Activated CD4-positive, alpha-beta T cell treated with anti-CD3 and anti-CD28 coated beads for 36 hours (primary cell): Measurements from ENCODE around the gene TNP2. TPM values are rescaled to one million over a fixed set of nuclear protein-coding genes. Genes with fewer than 3 reads are reported as not detected.

Source experiments
- ATAC-seq: fragments of 200-7000 bp; cut with Tn5 transposase; one replicate; pipeline ENCODE4 v1.10.0; 2021; ENCODE audit warnings: mild to moderate bottlenecking, moderate library complexity
- CTCF ChIA-PET: fragments of 350-600 bp; sonication (Branson Sonifier 250); formaldehyde crosslinking; loops from one replicate; lab custom pipeline; 2021; ENCODE audit warnings: antibody characterized with exemption; lab: Charles Lee
- POLR2A ChIA-PET: fragments of 350-600 bp; sonication (Branson Sonifier 250); formaldehyde crosslinking; loops from one replicate; lab custom pipeline; 2021; ENCODE audit warnings: antibody characterized with exemption, inconsistent platforms; lab: Charles Lee
- DNase-seq: peaks from one replicate; pipeline ENCODE4 v3.0.0-alpha.2; 2020
- H3K27ac Mint-ChIP-seq: one replicate; pipeline ENCODE4 v1.8.0; 2021; ENCODE audit warnings: mixed read lengths
- H3K27me3 Mint-ChIP-seq: one replicate; pipeline ENCODE4 v1.8.0; 2021; ENCODE audit warnings: mixed read lengths
- H3K36me3 Mint-ChIP-seq: one replicate; pipeline ENCODE4 v1.8.0; 2021; ENCODE audit warnings: low read depth, mixed read lengths
- H3K4me1 Mint-ChIP-seq: one replicate; pipeline ENCODE4 v1.8.0; 2021; ENCODE audit warnings: mixed read lengths
- H3K4me3 Mint-ChIP-seq: one replicate; pipeline ENCODE4 v1.8.0; 2021; ENCODE audit warnings: mild to moderate bottlenecking, moderate library complexity, mixed read lengths
- H3K9me3 Mint-ChIP-seq: one replicate; pipeline ENCODE4 v1.8.0; 2021; ENCODE audit warnings: low read depth, mixed read lengths
- intact Hi-C, 2 experiments: fragments of 100-400 bp; cut with DNase I in 1 of 2; cut with micrococcal nuclease in 1 of 2; formaldehyde crosslinking; loops; one replicate each; pipeline versions ENCODE4 v1.14.2 to v1.15.1; 2022 to 2024; cut with DNase I, micrococcal nuclease
- total RNA-seq, 2 experiments: library from RNA; stranded (reverse); gene quantifications; one replicate each; pipeline ENCODE4 v1.2.3, GENCODE V29; 2021

The TNP2 gene
- total RNA-seq, 2 experiments from 2014 or later, result not detected

DNA sequence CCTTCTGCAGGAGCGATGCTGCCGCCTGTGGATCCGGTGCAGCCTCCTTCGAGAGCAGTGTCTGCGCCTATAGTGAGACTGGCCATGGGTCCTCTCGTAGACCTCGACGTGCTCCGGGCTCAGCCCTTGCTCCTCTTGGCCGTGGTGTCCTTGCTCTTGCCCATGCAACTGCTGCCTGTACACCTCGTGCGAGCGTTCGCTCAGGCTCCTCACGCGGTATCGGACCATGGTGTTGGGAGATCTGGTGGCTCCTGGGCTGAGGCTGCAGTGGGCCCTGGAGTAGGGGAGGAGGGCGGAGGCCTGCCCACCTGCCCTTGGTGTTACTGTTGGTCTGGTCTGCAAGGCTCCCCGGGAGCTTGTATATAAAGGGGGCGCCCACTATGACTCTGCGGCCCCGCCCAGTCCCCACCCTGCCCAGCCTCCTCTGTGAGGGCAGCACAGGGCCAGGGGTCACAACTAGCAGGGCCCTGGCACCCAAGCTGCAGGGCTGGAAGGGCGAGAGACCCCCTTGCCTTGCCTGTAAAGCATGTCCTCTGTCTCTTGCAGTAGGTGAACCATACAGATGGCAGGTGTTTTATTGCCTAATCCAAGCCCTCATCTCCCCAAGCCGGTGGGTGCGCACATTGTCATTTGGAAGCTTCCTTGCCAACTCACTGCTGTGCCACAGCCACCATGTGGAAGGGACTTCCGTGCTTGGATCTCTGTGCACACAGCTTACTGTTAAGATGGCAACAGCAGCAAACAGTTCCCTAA, 7.2 kb upstream of the TNP2 start, which contains the start of gene PRM2:
TSS of gene PRM2 (minus strand) at position 338 of the 753 bp plus-strand sequence. CDS start at position 228, 110 bp downstream.
- Mint-ChIP-seq H3K27ac (no peak within 1 kb of the TSS), H3K27me3 (no peaks in the 10 kb centered on the region), H3K4me1 (no peaks in the 10 kb centered on the region), H3K36me3 (no peaks in the 10 kb centered on the region), H3K4me3 (no peak within 1 kb of the TSS), H3K9me3 (no peaks in the 10 kb centered on the region)
- intact Hi-C loops, result no loop called here
- POLR2A ChIA-PET, result no interaction called here
- CTCF ChIA-PET, result no interaction called here
- DNase-seq, result no peak
- ATAC-seq, result no peak

DNA sequence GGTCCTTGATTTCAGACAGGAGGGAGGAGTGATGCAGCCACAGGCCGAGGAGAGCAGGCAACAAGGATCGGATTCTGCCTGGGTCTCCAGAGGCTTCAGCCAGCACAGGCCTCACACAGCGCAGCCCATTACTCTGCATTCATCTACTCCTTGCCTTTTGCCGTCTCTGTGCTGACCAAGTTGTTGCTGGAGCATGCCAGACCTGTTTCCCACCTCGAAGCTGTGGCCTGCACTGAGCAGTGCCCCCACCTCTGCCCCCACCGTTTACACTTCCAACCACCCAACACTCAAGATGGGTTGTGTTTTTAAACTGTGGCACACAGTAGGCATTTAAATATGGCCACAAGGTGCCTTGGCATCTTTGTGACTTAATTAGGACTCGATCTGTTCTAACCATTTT, 5.8 kb upstream of the TNP2 start:
- Mint-ChIP-seq H3K36me3 (no peaks in the 10 kb centered on the region), H3K27ac (no peak overlapping the region), H3K4me1 (no peaks in the 10 kb centered on the region), H3K9me3 (no peaks in the 10 kb centered on the region), H3K27me3 (no peaks in the 10 kb centered on the region), H3K4me3 (no peak overlapping the region)
- ChIA-PET CTCF (interaction anchor here (0.7 to 1.1 kb wide), 3 partner anchors 8 to 295 kb away, joined by 3 to 5 read pairs (median 5); no protein-coding TSS in a partner anchor), POLR2A (no interaction called here)
- intact Hi-C loops, result no loop called here
- DNase-seq (no peak), ATAC-seq (no peak)

- H3K4me1 Mint-ChIP-seq, result no peaks in the 10 kb centered on the region
- CTCF ChIA-PET, result interaction anchor here (1.0 to 1.1 kb wide), 3 partner anchors 9 to 294 kb away, joined by 3 to 5 read pairs (median 5); no protein-coding TSS in a partner anchor
- H3K27me3 Mint-ChIP-seq, result no peaks in the 10 kb centered on the region
- POLR2A ChIA-PET, result interaction anchor here (0.7 to 1.2 kb wide), 2 partner anchors 22 to 223 kb away, joined by 3 read pairs; no protein-coding TSS in a partner anchor
- no peak overlapping the region for H3K4me3 Mint-ChIP-seq
- H3K27ac Mint-ChIP-seq, result no peak overlapping the region
- no peaks in the 10 kb centered on the region for H3K9me3 Mint-ChIP-seq
- intact Hi-C loops, result no loop called here
- DNase-seq, result no peak
- no peaks in the 10 kb centered on the region for H3K36me3 Mint-ChIP-seq
- ATAC-seq, result no peak
Observed at GRCh38 chr16:11273721-11274324, 4.7 kb upstream of the TNP2 start.

DNA sequence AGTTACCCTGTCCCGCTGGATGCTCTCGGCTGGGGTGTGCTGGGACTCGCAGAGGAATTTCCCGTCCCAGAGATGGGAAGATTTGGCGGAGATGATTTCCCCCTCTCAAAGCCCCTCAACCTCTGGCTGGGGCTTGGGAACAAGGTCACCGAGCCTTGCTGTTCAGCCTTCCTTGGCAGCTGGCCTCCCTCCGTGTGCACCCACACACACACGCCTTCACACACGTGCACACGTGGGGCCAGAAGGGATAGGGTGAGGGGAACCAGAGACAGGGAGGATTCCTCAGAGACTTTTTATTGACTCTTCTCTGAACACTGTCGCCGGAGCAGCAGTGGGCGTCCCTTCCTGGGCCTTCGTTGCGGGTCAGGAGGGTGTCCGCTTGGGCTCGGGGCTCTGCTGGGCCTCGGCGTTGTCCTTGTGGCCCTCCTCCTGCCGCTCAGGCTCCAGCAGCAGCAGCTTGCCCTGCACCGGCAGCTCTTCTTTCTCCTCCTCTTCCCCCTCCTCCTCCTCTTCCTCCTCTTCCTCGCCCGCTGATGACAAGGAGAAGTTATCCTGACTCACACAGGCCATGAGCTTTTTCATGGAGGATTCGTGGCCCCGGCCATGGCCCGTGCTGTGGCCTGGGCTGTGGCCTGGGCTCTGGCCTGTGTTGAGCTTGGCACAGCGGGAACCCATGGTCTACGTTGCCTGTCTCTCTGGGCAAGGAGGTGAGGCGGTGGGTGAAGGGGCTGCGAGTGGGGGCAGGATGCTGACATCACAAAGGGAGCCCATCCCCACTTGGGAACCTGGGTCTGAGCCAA, 4.0 kb upstream of the TNP2 start, which contains the start of gene PRM3:
TSS of gene PRM3 (minus strand) at position 709 of the 800 bp plus-strand sequence. CDS start at position 675, 34 bp downstream.
- Mint-ChIP-seq H3K4me3 (no peak within 1 kb of the TSS), H3K4me1 (no peaks in the 10 kb centered on the region), H3K36me3 (no peaks in the 10 kb centered on the region), H3K27me3 (no peaks in the 10 kb centered on the region), H3K27ac (no peak within 1 kb of the TSS), H3K9me3 (no peaks in the 10 kb centered on the region)
- POLR2A ChIA-PET, result interaction anchor here (0.7 to 1.2 kb wide), 2 partner anchors 21 to 222 kb away, joined by 3 read pairs; no protein-coding TSS in a partner anchor
- no peak for DNase-seq
- intact Hi-C loops, result no loop called here
- ATAC-seq, result no peak
- CTCF ChIA-PET, result interaction anchor here (0.7 to 1.0 kb wide), 4 partner anchors 52 to 309 kb away, joined by 3 read pairs; no protein-coding TSS in a partner anchor

DNA sequence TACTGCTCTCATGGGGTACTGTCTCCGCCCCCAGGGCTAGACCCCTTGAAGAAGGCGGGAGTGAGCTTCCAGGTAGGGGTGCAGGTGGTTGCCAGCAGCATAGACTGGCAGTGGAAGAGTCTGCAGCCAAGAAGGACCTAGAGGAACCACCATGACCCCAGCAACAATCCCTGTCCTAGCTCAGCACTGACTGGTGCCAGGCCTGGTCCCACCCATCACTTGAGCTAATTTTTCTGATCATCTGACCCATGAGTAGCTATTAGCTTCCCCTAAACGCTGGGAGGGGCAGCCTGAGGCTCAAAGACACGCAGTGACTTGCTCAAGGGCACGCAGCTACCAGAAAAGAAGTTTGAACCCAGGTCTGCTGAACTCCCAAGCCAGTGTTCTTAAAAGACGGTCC, 3.4 kb upstream of the TNP2 start:
- no peaks in the 10 kb centered on the region for H3K4me1 Mint-ChIP-seq
- DNase-seq (no peak), ATAC-seq (no peak)
- H3K4me3 Mint-ChIP-seq, result no peak overlapping the region
- H3K27ac Mint-ChIP-seq, result no peak overlapping the region
- no peaks in the 10 kb centered on the region for H3K36me3 Mint-ChIP-seq
- ChIA-PET POLR2A (no interaction called here), CTCF (interaction anchor here (0.7 to 0.9 kb wide), 3 partner anchors 53 to 308 kb away, joined by 3 read pairs; no protein-coding TSS in a partner anchor)
- no peaks in the 10 kb centered on the region for H3K27me3 Mint-ChIP-seq
- H3K9me3 Mint-ChIP-seq, result no peaks in the 10 kb centered on the region
- intact Hi-C loops, result no loop called here

GRCh38 chr16:11271610-11272009, 2.5 kb upstream of the TNP2 start:
- no peak for DNase-seq
- ATAC-seq, result no peak
- ChIA-PET CTCF (no interaction called here), POLR2A (no interaction called here)
- H3K27me3 Mint-ChIP-seq, result no peaks in the 10 kb centered on the region
- no peaks in the 10 kb centered on the region for H3K36me3 Mint-ChIP-seq
- H3K9me3 Mint-ChIP-seq, result no peaks in the 10 kb centered on the region
- no peak overlapping the region for H3K27ac Mint-ChIP-seq
- H3K4me1 Mint-ChIP-seq, result no peaks in the 10 kb centered on the region
- H3K4me3 Mint-ChIP-seq, result no peak overlapping the region
- intact Hi-C loops, result no loop called here

GRCh38 chr16:11270602-11271162, 1.6 kb upstream of the TNP2 start:
- CTCF ChIA-PET, result interaction anchor here (1.1 kb wide), 1 partner anchor 136 kb away, joined by 4 read pairs; no protein-coding TSS in a partner anchor
- H3K4me1 Mint-ChIP-seq, result no peaks in the 10 kb centered on the region

GRCh38 chr16:11265124-11265523, 4.0 kb downstream of the TNP2 start:
- intact Hi-C loops, result loop anchor here in 1 of 2 experiments (2.0 kb wide), 1 partner anchor 32 kb away; no protein-coding TSS in a partner anchor
- CTCF ChIA-PET, result interaction anchor here (1.5 to 1.9 kb wide), 4 partner anchors 40 to 311 kb away, joined by 3 to 11 read pairs (median 4); no protein-coding TSS in a partner anchor
- POLR2A ChIA-PET, result no interaction called here
- ATAC-seq, result no peak
- peak overlapping the region; percentile 90 for H3K27ac Mint-ChIP-seq
- H3K4me1 Mint-ChIP-seq, result peaks cover 27% of the 10 kb centered on the region
- H3K36me3 Mint-ChIP-seq, result no peaks in the 10 kb centered on the region
- H3K4me3 Mint-ChIP-seq, result no peak overlapping the region
- DNase-seq, result no peak
- H3K27me3 Mint-ChIP-seq, result no peaks in the 10 kb centered on the region
- no peaks in the 10 kb centered on the region for H3K9me3 Mint-ChIP-seq

More at GRCh38 chr16:11270602-11271162, 1.6 kb upstream of the TNP2 start:
- intact Hi-C loops, result no loop called here
- Mint-ChIP-seq H3K9me3 (no peaks in the 10 kb centered on the region), H3K27me3 (no peaks in the 10 kb centered on the region), H3K27ac (no peak overlapping the region), H3K36me3 (no peaks in the 10 kb centered on the region), H3K4me3 (no peak overlapping the region)
- no peak for ATAC-seq
- POLR2A ChIA-PET, result no interaction called here
- DNase-seq, result no peak

DNA sequence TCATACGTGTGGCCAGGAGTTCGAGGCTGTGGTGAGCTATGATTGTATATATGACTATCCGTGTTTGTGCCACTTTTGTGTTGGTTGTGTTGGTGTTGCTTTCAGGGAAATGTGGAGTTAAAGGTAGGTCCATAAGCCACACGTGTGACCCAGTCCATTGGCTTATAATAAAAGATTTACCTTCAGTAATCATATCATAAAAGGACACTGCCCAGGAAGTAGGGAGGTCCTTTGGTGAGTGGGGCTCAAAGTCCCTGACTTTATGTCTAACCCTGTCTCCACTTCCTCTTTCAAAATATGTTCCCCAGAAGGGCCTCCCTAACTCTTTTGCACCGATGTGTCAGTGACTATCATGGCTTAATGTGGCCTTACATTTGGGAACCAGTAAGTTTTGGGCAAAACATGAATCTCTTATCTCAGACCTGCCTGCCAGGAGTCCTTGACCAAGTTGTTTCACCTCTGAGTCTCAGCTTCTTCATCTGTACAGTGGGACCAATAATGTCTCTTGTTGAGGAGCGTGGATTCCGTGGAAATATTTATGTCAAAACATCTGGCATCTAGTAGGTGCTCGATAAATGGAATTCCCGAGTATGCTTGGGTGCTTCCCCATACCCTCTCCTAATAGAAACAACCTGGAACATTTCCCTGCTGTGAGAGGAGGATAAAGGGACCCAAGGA, 4.8 kb downstream of the TNP2 start:
- H3K4me1 Mint-ChIP-seq, result peaks cover 31% of the 10 kb centered on the region
- intact Hi-C loops, result loop anchor here (1.0 to 5.0 kb wide), 4 partner anchors 33 to 90 kb away; no protein-coding TSS in a partner anchor

GRCh38 chr16:11263737-11264136, 5.4 kb downstream of the TNP2 start:
- H3K36me3 Mint-ChIP-seq, result no peaks in the 10 kb centered on the region
- ChIA-PET CTCF (interaction anchor here (0.5 to 1.9 kb wide), 13 partner anchors 8 to 578 kb away, joined by 3 to 11 read pairs (median 3); partner anchors contain the start of gene SOCS1), POLR2A (interaction anchor here (0.6 to 1.2 kb wide), 7 partner anchors 8 to 184 kb away, joined by 3 to 8 read pairs (median 3); partner anchors contain the start of gene SOCS1)
- intact Hi-C loops, result loop anchor here (1.0 to 5.0 kb wide), 4 partner anchors 33 to 91 kb away; no protein-coding TSS in a partner anchor
- peaks cover 37% of the 10 kb centered on the region for H3K4me1 Mint-ChIP-seq
- no peaks in the 10 kb centered on the region for H3K27me3 Mint-ChIP-seq
- H3K4me3 Mint-ChIP-seq, result peak overlapping the region; percentile 19
- ATAC-seq, result peak; percentile 90
- H3K9me3 Mint-ChIP-seq, result no peaks in the 10 kb centered on the region
- peak; percentile 81 for DNase-seq
- H3K27ac Mint-ChIP-seq, result peak overlapping the region; percentile 90

More for the DNA sequence above, 4.8 kb downstream of the TNP2 start:
- ATAC-seq (peak; percentile 31), DNase-seq (no peak)
- Mint-ChIP-seq H3K36me3 (no peaks in the 10 kb centered on the region), H3K27me3 (no peaks in the 10 kb centered on the region), H3K27ac (peak overlapping the region; percentile 90), H3K9me3 (no peaks in the 10 kb centered on the region), H3K4me3 (peak overlapping the region; percentile 19)
- CTCF ChIA-PET, result interaction anchor here (0.6 to 1.9 kb wide), 9 partner anchors 8 to 578 kb away, joined by 3 to 11 read pairs (median 4); partner anchors contain the start of gene SOCS1
- POLR2A ChIA-PET, result interaction anchor here (0.6 to 1.2 kb wide), 6 partner anchors 8 to 185 kb away, joined by 3 to 8 read pairs (median 3); partner anchors contain the start of gene SOCS1
